Nucleus accumbens (tissue), 56 donors: ENCODE measurements around the gene PNPLA7.
"Not testable (repeated sequence)": the region's sequence is repeated elsewhere in the genome, so short reads cannot be mapped to it uniquely, and the experiment has no call there.

Experiments used
- DNase-seq, 56 donors: peaks; one replicate each; lab custom pipeline; 2025; lab: John Stamatoyannopoulos, UW

Gene PNPLA7

GRCh38 chr9:137516144-137516917 is 33.9 kb downstream of the PNPLA7 start:
- no peak for DNase-seq

- DNase-seq: no peak
Observed at GRCh38 chr9:137515338-137515724, 34.9 kb downstream of the PNPLA7 start.

DNA sequence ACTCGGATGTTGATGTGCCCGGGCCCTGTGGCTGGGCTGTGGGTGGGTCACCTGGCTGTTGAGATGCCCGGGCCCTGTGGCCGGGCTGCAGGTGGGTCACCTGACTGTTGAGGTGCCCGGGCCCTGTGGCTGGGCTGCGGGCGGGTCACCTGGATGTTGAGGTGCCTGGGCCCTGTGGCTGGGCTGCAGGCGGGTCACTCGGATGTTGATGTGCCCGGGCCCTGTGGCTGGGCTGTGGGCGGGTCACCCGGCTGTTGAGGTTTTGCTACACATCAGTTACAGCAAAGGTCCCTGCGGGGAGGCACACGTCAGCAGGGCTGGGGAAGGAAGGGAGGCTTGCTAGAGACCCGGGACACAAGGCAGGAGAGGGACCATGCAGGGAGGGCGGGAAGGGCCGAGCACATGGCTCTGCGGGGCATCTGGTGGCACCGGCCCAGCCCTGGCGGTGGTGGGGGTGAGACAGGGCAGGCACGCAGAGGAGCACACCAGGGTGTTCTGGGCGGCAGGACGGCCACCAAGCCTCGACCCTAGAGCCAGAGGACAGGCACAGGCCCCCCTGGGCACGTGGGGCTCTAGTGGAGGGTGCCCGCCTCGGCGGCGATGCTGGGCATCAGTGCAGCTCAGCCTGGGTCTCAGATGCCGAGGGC is 35.4 kb downstream of the PNPLA7 start:
- DNase-seq: no peak

GRCh38 chr9:137513801-137514570 is 36.2 kb downstream of the PNPLA7 start:
- not testable (repeated sequence) for DNase-seq

DNA sequence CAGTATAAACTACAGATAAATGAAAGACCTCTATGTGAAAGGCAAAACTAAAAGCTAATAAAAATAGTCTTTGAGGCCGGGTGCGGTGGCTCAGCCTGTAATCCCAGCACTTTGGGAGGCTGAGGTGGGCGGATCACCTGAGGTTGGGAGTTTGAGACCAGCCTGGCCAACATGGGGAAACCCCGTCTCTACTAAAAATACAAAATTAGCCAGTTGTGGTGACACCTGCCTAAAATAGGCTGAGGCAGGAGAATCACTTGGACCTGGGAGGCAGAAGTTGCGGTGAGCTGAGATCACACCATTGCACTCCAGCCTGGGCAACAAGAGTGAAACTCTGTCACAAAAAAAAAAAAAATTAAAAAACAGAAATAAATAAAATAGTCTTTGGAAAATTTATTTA is 37.1 kb downstream of the PNPLA7 start:
- DNase-seq: not testable (repeated sequence)

DNA sequence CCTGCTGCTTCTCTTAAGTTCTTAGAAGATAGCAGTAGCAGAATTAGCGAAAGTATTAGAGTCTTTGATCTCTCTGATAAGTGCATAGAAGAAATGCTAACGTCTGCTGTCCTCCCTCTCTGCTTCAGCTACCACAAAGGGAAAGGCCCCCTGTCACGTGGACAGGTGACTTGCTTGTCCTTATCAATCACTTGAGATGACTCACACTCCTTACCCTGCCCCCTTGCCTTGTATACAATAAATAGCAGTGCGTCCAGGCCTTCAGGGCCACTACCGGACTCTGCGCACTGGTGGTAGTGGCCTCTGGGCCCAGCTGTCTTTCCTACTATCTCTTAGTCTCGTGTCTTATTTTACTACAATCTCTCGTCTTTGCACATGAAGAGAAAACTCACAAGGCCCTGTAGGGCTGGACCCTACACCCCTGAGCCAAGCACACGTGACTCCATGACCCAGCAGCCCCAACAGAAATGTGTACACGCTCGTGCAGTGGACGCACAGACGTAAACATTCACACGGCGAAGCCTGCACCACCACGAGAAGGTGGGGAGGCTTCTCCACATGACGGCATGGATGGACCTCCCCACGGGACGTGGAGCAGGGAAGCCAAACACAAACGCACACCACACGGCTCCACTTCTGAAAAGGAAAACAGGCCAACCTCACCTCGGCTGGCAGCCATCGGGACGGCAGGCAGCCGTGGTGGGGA is 38.3 kb downstream of the PNPLA7 start:
- no peak for DNase-seq

GRCh38 chr9:137511126-137511525 is 39.1 kb downstream of the PNPLA7 start:
- not testable (repeated sequence) for DNase-seq

DNA sequence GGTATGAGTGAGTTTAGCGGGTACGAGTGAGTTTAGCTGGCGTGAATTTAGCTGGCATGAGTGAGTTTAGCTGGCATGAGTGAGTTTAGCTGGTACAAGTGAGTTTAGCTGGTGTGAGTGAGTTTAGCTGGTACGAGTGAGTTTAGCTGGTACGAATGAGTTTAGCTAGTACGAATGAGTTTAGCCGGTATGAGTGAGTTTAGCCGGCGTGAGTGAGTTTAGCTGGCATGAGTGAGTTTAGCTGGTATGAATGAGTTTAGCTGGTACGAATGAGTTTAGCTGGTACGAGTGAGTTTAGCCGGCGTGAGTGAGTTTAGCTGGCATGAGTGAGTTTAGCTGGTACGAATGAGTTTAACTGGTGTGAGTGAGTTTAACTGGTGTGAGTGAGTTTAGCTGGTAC is 41.0 kb downstream of the PNPLA7 start:
- DNase-seq: no peak

- no peak for DNase-seq
Observed at GRCh38 chr9:137506702-137507171, 43.5 kb downstream of the PNPLA7 start.

DNA sequence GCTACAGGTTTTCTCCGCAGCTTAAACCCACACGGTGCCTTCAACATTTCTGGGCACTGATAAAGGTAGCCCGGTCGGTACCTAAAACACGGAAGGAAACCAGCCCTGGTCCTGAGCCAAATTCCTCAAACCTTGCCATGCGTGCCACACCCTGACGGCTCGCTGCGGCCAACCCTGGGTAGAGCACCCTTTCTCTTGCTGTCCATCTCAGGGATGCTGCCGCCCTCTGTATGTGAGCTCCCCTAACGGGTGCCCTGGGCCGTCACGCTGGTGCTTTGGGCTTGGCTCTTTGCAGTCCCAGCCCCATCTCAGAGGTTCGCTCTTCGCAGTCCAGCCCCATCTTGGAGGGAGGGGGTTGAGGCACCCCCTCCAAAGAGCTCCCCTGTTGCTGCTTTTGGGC is 43.9 kb downstream of the PNPLA7 start:
- no peak for DNase-seq

- no peak for DNase-seq
Observed at GRCh38 chr9:137505421-137506140, 44.6 kb downstream of the PNPLA7 start.

DNA sequence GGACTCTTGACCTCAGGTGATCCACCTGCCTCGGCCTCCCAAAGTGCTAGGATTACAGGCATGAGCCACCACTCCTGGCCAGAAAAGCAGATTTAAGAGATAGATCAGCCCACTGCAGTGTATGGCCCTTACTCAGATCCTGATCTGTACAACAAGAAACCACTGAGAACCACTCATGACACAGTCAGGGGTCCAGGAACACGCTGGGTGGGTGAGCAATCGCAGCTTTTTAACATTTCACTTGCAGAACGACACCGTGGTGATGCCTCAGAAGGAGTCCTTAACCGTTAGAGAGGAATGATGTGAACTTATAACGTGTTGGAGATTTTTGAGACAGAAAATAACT is 45.8 kb downstream of the PNPLA7 start:
- DNase-seq: no peak

DNA sequence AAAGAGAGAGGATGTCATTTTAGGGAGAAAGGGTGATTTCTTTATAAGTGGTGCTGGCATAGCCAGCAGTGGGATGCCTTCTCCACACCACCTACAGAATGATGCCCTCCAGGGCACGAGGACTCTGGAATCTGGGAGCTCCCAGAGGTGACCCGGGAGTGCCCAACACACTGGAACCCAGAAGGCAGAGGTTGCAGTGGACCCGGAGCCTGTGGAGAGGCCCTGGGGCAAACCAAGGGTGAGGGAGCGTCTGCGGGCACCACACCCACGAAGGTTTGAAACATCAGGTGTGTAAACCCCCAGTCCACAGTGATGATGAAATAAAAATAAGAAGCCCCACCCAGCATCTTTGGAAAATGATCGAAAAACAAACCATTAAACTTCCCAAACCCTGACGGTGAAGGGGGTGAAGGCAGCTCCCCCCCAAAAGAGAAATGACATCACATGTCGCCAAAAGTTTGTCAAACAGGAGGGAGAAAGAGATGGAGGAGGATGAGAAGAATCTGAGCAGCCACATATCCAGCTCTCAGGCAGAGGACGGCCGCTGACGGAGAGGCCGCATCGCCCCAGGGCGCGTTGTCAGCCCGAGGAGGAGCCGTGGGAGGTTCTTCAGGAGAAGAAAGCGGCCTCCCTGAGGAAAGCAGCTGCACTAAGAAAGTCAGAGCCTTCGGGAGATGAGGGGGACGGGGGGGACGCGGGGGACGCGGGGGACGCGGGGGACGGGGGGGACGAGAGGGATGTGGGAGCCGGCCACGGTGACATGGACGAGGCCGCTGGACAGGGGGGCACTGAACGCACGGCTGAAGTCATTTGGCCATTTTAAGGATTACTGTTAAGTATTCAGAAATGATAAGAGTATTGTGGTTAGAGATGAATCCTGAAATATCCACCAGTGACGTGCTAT is 47.9 kb downstream of the PNPLA7 start:
- DNase-seq: no peak

DNA sequence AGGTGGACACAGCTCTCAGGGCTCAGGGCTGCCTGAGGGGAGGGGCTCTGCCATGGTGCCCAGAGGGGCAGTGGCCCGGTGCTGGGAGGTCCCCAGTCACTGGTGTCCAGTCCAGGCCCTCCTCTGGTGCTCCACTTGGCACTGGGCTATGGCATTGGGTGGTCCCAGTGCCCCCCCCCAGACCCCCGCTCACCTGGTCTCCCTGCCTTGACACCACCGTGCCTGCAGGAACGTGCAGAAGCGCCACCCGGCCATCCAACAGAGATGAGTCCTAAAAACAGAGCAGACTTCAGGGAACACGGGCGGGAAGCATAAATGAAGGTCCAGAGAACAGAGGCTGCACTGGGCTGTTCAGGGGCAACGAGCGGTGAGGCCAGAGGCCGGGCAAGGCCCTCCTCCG is 48.7 kb downstream of the PNPLA7 start:
- no peak for DNase-seq

DNA sequence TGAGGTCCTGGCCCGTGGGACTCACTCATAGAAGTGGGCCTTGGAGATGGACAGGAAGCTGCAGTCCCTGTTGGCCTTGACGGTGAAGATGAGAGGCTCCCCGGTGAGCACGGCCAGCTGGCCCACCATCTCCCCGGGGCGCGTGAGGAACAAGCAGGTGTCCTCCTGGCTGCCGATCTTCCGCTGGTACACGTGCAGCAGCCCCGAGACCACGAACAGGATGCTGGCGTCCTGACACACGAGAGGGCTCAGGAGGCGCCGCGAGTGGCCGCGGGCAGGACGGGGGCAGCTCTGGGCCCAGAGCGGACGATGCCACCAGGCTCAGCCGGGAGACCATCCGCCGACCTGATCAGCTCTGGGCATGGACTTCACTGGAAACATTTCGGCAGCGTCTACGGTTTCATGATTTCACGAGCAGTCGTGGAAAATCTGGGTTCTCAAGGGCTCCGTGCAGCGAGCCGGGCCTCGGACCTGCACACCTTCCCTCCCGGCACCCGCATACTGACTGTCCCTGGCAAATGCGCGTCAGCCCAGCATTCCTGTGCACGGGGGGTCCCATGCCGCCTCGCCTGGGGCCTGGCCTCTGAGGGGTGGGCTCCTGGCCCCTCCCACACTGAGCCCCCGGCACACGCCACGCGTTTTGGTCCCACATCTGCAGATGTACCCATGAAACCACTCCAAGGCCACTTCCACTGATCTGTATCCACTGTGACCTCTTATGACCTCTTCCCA is 49.4 kb downstream of the PNPLA7 start:
- no peak for DNase-seq

GRCh38 chr9:137499858-137500661 is 50.1 kb downstream of the PNPLA7 start:
- DNase-seq: no peak

GRCh38 chr9:137499416-137499815 is 50.8 kb downstream of the PNPLA7 start:
- DNase-seq: no peak

GRCh38 chr9:137498720-137499150 is 51.5 kb downstream of the PNPLA7 start:
- DNase-seq: no peak
